ENCODE measurements around the gene CTRL.

- TF ChIP-seq ZNF70 (CRISPR knock-in tag; IDR thresholded peaks at IDR 0.05) (no peak), ISL1 (CRISPR knock-in tag; IDR thresholded peaks at IDR 0.05) (no peak), CREB5 (CRISPR knock-in tag; IDR thresholded peaks at IDR 0.05; ENCODE audit: low read depth) (no peak), CSDC2 (CRISPR knock-in tag; IDR thresholded peaks at IDR 0.05) (no peak), ZFP30 (CRISPR knock-in tag; IDR thresholded peaks at IDR 0.05) (no peak), TCF4 (CRISPR knock-in tag; IDR thresholded peaks at IDR 0.05; ENCODE audit: borderline replicate concordance) (no peak), ARNTL (CRISPR knock-in tag; IDR thresholded peaks at IDR 0.05; ENCODE audit: borderline replicate concordance, low read depth) (no peak), SNAI2 (CRISPR knock-in tag; IDR thresholded peaks at IDR 0.05) (no peak)
- TF ChIP-seq, protein P1, sequence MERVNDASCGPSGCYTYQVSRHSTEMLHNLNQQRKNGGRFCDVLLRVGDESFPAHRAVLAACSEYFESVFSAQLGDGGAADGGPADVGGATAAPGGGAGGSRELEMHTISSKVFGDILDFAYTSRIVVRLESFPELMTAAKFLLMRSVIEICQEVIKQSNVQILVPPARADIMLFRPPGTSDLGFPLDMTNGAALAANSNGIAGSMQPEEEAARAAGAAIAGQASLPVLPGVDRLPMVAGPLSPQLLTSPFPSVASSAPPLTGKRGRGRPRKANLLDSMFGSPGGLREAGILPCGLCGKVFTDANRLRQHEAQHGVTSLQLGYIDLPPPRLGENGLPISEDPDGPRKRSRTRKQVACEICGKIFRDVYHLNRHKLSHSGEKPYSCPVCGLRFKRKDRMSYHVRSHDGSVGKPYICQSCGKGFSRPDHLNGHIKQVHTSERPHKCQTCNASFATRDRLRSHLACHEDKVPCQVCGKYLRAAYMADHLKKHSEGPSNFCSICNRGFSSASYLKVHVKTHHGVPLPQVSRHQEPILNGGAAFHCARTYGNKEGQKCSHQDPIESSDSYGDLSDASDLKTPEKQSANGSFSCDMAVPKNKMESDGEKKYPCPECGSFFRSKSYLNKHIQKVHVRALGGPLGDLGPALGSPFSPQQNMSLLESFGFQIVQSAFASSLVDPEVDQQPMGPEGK (CRISPR knock-in tag; IDR thresholded peaks at IDR 0.05; ENCODE audit: borderline replicate concordance) = no peak
- TF ChIP-seq, protein P2, sequence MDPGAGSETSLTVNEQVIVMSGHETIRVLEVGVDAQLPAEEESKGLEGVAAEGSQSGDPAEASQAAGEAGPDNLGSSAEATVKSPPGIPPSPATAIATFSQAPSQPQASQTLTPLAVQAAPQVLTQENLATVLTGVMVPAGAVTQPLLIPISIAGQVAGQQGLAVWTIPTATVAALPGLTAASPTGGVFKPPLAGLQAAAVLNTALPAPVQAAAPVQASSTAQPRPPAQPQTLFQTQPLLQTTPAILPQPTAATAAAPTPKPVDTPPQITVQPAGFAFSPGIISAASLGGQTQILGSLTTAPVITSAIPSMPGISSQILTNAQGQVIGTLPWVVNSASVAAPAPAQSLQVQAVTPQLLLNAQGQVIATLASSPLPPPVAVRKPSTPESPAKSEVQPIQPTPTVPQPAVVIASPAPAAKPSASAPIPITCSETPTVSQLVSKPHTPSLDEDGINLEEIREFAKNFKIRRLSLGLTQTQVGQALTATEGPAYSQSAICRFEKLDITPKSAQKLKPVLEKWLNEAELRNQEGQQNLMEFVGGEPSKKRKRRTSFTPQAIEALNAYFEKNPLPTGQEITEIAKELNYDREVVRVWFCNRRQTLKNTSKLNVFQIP (CRISPR knock-in tag; IDR thresholded peaks at IDR 0.05; ENCODE audit: borderline replicate concordance, low read depth) = no peak
Measured at GRCh38 chr16:67979955-67980678, 48.5 kb upstream of the CTRL start, which contains the start of gene DPEP3.

Data from SK-N-SH treated with all-trans-retinoic acid at 6 μM for 48 hours (cell line).